H1 (cell line): ENCODE measurements around the gene PPP1R1C. TPM values are rescaled to one million over a fixed set of nuclear protein-coding genes. Genes with fewer than 3 reads are reported as not detected.

Source experiments
- CTCF ChIA-PET: fragments of 300-600 bp; sonication (Branson Sonifier 250); formaldehyde crosslinking; loops from one replicate; lab custom pipeline; 2021; ENCODE audit not compliant: partially characterized antibody; lab: Charles Lee
- POLR2A ChIA-PET: fragments of 300-600 bp; sonication (Branson Sonifier 250); formaldehyde crosslinking; loops from one replicate; lab custom pipeline; 2021; ENCODE audit warnings: inconsistent platforms; ENCODE audit not compliant: partially characterized antibody; lab: Charles Lee
- DNase-seq, 2 experiments: peaks; one replicate each; pipeline versions ENCODE4 v3.0.0 to v3.0.0-alpha.2; 2010 to 2022; ENCODE audit warnings: low spot score in 2 of 2, low read depth in 1 of 2, mixed read lengths in 1 of 2
- FAIRE-seq: peaks from 2 replicates; lab custom pipeline; 2011; peaks lifted over from hg19 to GRCh38; lab: Jason Lieb, UNC
- H2AFZ ChIP-seq: 2 replicates; pipeline ENCODE4 v1.8.1; 2012; ENCODE audit warnings: low read length, inconsistent platforms
- H2AK5ac ChIP-seq: 2 replicates; pipeline ENCODE4 v1.6.1; 2013; ENCODE audit warnings: low read depth, low read length
- H2BK120ac ChIP-seq: replicated peaks from 2 replicates; pipeline ENCODE3; 2013; ENCODE audit warnings: low read depth, low read length, inconsistent platforms
- H2BK12ac ChIP-seq: 2 replicates; pipeline ENCODE4 v1.6.1; 2013; ENCODE audit warnings: low read depth, low read length
- H2BK15ac ChIP-seq: 2 replicates; pipeline ENCODE4 v1.6.1; 2013; ENCODE audit warnings: low read length
- H2BK20ac ChIP-seq: 2 replicates; pipeline ENCODE4 v1.6.1; 2013; ENCODE audit warnings: low read length
- H2BK5ac ChIP-seq: 2 replicates; pipeline ENCODE4 v1.6.1; 2013; ENCODE audit warnings: low read depth, low read length
- H3K14ac ChIP-seq: 2 replicates; pipeline ENCODE4 v1.6.1; 2013; ENCODE audit warnings: inconsistent platforms; ENCODE audit not compliant: insufficient read length
- H3K18ac ChIP-seq: 2 replicates; pipeline ENCODE4 v1.6.1; 2013; ENCODE audit warnings: low read length; ENCODE audit errors: extremely low read depth
- H3K23ac ChIP-seq: 2 replicates; pipeline ENCODE4 v1.6.1; 2013; ENCODE audit warnings: inconsistent platforms; ENCODE audit not compliant: insufficient read length
- H3K23me2 ChIP-seq: 2 replicates; pipeline ENCODE4 v1.6.1; 2013; ENCODE audit warnings: low read depth, low read length
- H3K27ac ChIP-seq: 2 replicates; pipeline ENCODE4 v1.6.1; 2011; ENCODE audit warnings: low read depth, low read length, inconsistent platforms
- H3K27me3 ChIP-seq, 4 experiments: replicated peaks in 1 of 4; 1 replicate in 1 of 4; 2 replicates in 3 of 4; pipeline versions ENCODE4 v1.6.1 to v1.8.1; 2011 to 2013; ENCODE audit warnings: low read length in 3 of 4, mild to moderate bottlenecking in 3 of 4, inconsistent platforms in 2 of 4, mixed read lengths in 2 of 4, moderate library complexity in 1 of 4; ENCODE audit not compliant: control insufficient read depth in 3 of 4, insufficient read depth in 3 of 4; ENCODE audit errors: extremely low read depth in 1 of 4
- H3K36me3 ChIP-seq, 4 experiments: 2 replicates each; pipeline versions ENCODE4 v1.6.1 to v1.8.1; 2011 to 2013; ENCODE audit warnings: mild to moderate bottlenecking in 4 of 4, low read length in 3 of 4, moderate library complexity in 2 of 4, control low read depth in 1 of 4, inconsistent platforms in 1 of 4; ENCODE audit not compliant: insufficient read depth in 4 of 4, control insufficient read depth in 2 of 4
- H3K4ac ChIP-seq: replicated peaks from 2 replicates; pipeline ENCODE3; 2013; ENCODE audit warnings: low read length, low read depth, mixed read lengths, inconsistent platforms; ENCODE audit not compliant: insufficient read length
- H3K4me1 ChIP-seq, 4 experiments: replicated peaks in 1 of 4; 1 replicate in 1 of 4; 2 replicates in 3 of 4; pipeline versions ENCODE4 v1.6.1 to v1.8.1; 2011 to 2013; ENCODE audit warnings: low read length in 3 of 4, inconsistent platforms in 2 of 4, mixed read lengths in 1 of 4; ENCODE audit not compliant: insufficient read depth in 4 of 4, control insufficient read depth in 3 of 4
- H3K4me2 ChIP-seq, 2 experiments: 2 replicates each; pipeline versions ENCODE4 v1.6.1 to v1.8.1; 2011 to 2013; ENCODE audit warnings: low read depth in 2 of 2, low read length in 2 of 2, control low read depth in 1 of 2, inconsistent platforms in 1 of 2, mild to moderate bottlenecking in 1 of 2; ENCODE audit not compliant: insufficient read depth in 1 of 2
- H3K4me3 ChIP-seq, 4 experiments: fragments of 200-600, 300-600 bp in 1 of 4; sonication (generic), shearing (Covaris generic), sonication (Bioruptor Twin) in 1 of 4; 2 replicates each; pipeline versions ENCODE4 v1.5.1 to v1.8.1; 2011 to 2016; ENCODE audit warnings: low read length in 4 of 4, low read depth in 3 of 4, control low read depth in 2 of 4, inconsistent platforms in 2 of 4, mild to moderate bottlenecking in 2 of 4, mixed read lengths in 1 of 4, moderate library complexity in 1 of 4; ENCODE audit not compliant: insufficient read depth in 2 of 4; ENCODE audit errors: extremely low read depth in 1 of 4
- H3K56ac ChIP-seq: replicated peaks from 2 replicates; pipeline ENCODE3; 2013; ENCODE audit warnings: low read depth, mild to moderate bottlenecking, mixed read lengths, low read length, inconsistent platforms; ENCODE audit not compliant: insufficient read length
- H3K79me1 ChIP-seq: 2 replicates; pipeline ENCODE4 v1.6.1; 2013; ENCODE audit warnings: low read depth, low read length, control low read depth
- H3K79me2 ChIP-seq, 2 experiments: 2 replicates each; pipeline versions ENCODE4 v1.6.1 to v1.8.1; 2012 to 2013; ENCODE audit warnings: low read length in 2 of 2, mild to moderate bottlenecking in 2 of 2, inconsistent platforms in 1 of 2; ENCODE audit not compliant: insufficient read depth in 2 of 2, control insufficient read depth in 1 of 2
- H3K9ac ChIP-seq, 4 experiments: replicated peaks in 1 of 4; 1 replicate in 1 of 4; 2 replicates in 3 of 4; pipeline versions ENCODE4 v1.6.1 to v1.8.1; 2011 to 2013; ENCODE audit warnings: low read depth in 3 of 4, low read length in 3 of 4, control low read depth in 2 of 4, mild to moderate bottlenecking in 2 of 4, moderate library complexity in 2 of 4, inconsistent platforms in 1 of 4; ENCODE audit errors: extremely low read depth in 1 of 4
- H3K9me3 ChIP-seq, 2 experiments: 2 replicates each; pipeline versions ENCODE4 v1.6.1 to v1.8.1; 2012 to 2013; ENCODE audit warnings: mild to moderate bottlenecking in 2 of 2, moderate library complexity in 2 of 2, control low read depth in 1 of 2, inconsistent platforms in 1 of 2, low read depth in 1 of 2, low read length in 1 of 2, mixed read lengths in 1 of 2; ENCODE audit not compliant: insufficient read depth in 2 of 2
- H4K20me1 ChIP-seq, 2 experiments: replicated peaks in 1 of 2; 2 replicates each; pipeline versions ENCODE3 to v1.8.1; 2011 to 2013; ENCODE audit warnings: inconsistent platforms in 2 of 2, low read length in 2 of 2, mild to moderate bottlenecking in 1 of 2; ENCODE audit not compliant: insufficient read depth in 2 of 2, control insufficient read depth in 1 of 2
- H4K5ac ChIP-seq: 2 replicates; pipeline ENCODE4 v1.6.1; 2013; ENCODE audit warnings: low read length, low read depth, mixed read lengths, inconsistent platforms; ENCODE audit not compliant: insufficient read length
- H4K8ac ChIP-seq: 2 replicates; pipeline ENCODE4 v1.8.0; 2013; ENCODE audit warnings: mild to moderate bottlenecking, moderate library complexity, low read length, inconsistent platforms; ENCODE audit not compliant: insufficient read depth; ENCODE audit errors: extremely low read depth
- H4K91ac ChIP-seq: replicated peaks from 2 replicates; pipeline ENCODE3; 2013; ENCODE audit warnings: low read length, mixed read lengths, inconsistent platforms; ENCODE audit not compliant: insufficient read length
- CEBPB ChIP-seq: IDR thresholded peaks from 2 replicates; pipeline ENCODE4 v1.6.1; 2012; ENCODE audit warnings: low read depth, low read length
- SIRT6 ChIP-seq: IDR thresholded peaks from one replicate; pipeline ENCODE4 v1.7.1; 2012; ENCODE audit warnings: low read length, inconsistent platforms
- polyA plus RNA-seq, 7 experiments: library from polyadenylated mRNA; depleted of rRNA in 3 of 7; stranded (reverse) in 5 of 7; unstranded in 2 of 7; fragments of >200 nt in 5 of 7; fragments of 200-250 nt in 2 of 7; gene quantifications; 1 replicate in 5 of 7; 2 replicates in 1 of 7; 4 replicates in 1 of 7; pipeline versions ENCODE4 v1.2.1 to v1.2.3, GENCODE V29; 2011 to 2013; ENCODE audit warnings: missing spikeins in 2 of 7, mixed read lengths in 2 of 7
- total RNA-seq: library from RNA; stranded (reverse); fragmentation: NEBNext Ultra II Directional; extraction: Animal tissue kit (Norgen Biotek cat#: 25700); gene quantifications from 2 replicates; pipeline ENCODE4 v1.2.1, GENCODE V29; 2021

The PPP1R1C gene
- total and polyA plus RNA-seq, 2 of the 8 experiments (the other 6 are each of a cell fraction or from before 2014, with no cell fraction given), result 1.3 to 5.3 TPM

- H2BK5ac ChIP-seq, result no peak overlapping the region
- no peak overlapping the region for H2BK12ac ChIP-seq
- no peak overlapping the region for H3K9ac ChIP-seq
- no peak overlapping the region for H4K5ac ChIP-seq
- H3K23me2 ChIP-seq, result no peaks in the 10 kb centered on the region
- TF ChIP-seq SIRT6 (no peak), CEBPB (peak; percentile 62; the same call in 1 of the 2 replicates)
- DNase-seq, result no peak
- no peaks in the 10 kb centered on the region for H3K79me1 ChIP-seq
- no peak overlapping the region for H4K8ac ChIP-seq
- H3K23ac ChIP-seq, result no peak overlapping the region
- H3K79me2 ChIP-seq, result peaks cover 0 to 4% of the 10 kb centered on the region in 2 experiments; a peak in 1 of 4 replicates
- H3K27me3 ChIP-seq, result no peaks in the 10 kb centered on the region
- no peak overlapping the region for H2BK20ac ChIP-seq
- H3K4me1 ChIP-seq, result peaks cover 0 to 3% (median 0%) of the 10 kb centered on the region in 4 experiments; a peak in 1 of 7 replicates
- H2BK120ac ChIP-seq, result no peak overlapping the region
- no peak overlapping the region for H3K18ac ChIP-seq
- H2AFZ ChIP-seq, result no peak overlapping the region
- ChIA-PET CTCF (no interaction called here), POLR2A (no interaction called here)
- no peak overlapping the region for H3K56ac ChIP-seq
- H2BK15ac ChIP-seq, result no peak overlapping the region
- H3K4me3 ChIP-seq, result no peak overlapping the region
- H4K91ac ChIP-seq, result no peak overlapping the region
- FAIRE-seq, result no peak
- H4K20me1 ChIP-seq, result no peaks in the 10 kb centered on the region
- no peak overlapping the region for H3K14ac ChIP-seq
- no peak overlapping the region for H2AK5ac ChIP-seq
- H3K4me2 ChIP-seq, result no peak overlapping the region
- no peaks in the 10 kb centered on the region for H3K9me3 ChIP-seq
- no peaks in the 10 kb centered on the region for H3K36me3 ChIP-seq
- no peak overlapping the region for H3K27ac ChIP-seq
- no peak overlapping the region for H3K4ac ChIP-seq
Measured at GRCh38 chr2:182047544-182047943, 61.9 kb downstream of the PPP1R1C start.
